Measurements from ENCODE around the gene DEPDC1.

GRCh38 chr1:68473060-68473459, 23.8 kb downstream of the DEPDC1 start:
- TF ChIP-seq CTBP1 (IDR thresholded peaks at IDR 0.05; ENCODE audit: borderline replicate concordance) (no peak), FOXM1 (IDR thresholded peaks at IDR 0.05; ENCODE audit: borderline replicate concordance) (no peak), ELF4 (IDR thresholded peaks at IDR 0.05) (no peak), FOXK2 (IDR thresholded peaks at IDR 0.05) (no peak), FOXA1 (IDR thresholded peaks at IDR 0.05) (no peak), HDGF (IDR thresholded peaks at IDR 0.05; ENCODE audit: borderline replicate concordance) (no peak), BHLHE40 (IDR thresholded peaks at IDR 0.05; ENCODE audit: borderline replicate concordance) (no peak), SP1 (IDR thresholded peaks at IDR 0.05) (no peak), LEF1 (IDR thresholded peaks at IDR 0.05; ENCODE audit: borderline replicate concordance) (no peak), NFRKB (IDR thresholded peaks at IDR 0.05) (no peak), ARNT (IDR thresholded peaks at IDR 0.05) (no peak), SUZ12 (IDR thresholded peaks at IDR 0.05) (no peak), TARDBP (IDR thresholded peaks at IDR 0.05) (no peak)
- TF ChIP-seq, protein P1, sequence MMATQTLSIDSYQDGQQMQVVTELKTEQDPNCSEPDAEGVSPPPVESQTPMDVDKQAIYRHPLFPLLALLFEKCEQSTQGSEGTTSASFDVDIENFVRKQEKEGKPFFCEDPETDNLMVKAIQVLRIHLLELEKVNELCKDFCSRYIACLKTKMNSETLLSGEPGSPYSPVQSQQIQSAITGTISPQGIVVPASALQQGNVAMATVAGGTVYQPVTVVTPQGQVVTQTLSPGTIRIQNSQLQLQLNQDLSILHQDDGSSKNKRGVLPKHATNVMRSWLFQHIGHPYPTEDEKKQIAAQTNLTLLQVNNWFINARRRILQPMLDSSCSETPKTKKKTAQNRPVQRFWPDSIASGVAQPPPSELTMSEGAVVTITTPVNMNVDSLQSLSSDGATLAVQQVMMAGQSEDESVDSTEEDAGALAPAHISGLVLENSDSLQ (IDR thresholded peaks at IDR 0.05): no peak

All from HEK293T (cell line).